Measurements from ENCODE around the gene KPRP. TPM values are rescaled to one million over a fixed set of nuclear protein-coding genes. Genes with fewer than 3 reads are reported as not detected.

KPRP gene
- total RNA-seq, 1 experiment from 2014 or later, result not detected

DNA sequence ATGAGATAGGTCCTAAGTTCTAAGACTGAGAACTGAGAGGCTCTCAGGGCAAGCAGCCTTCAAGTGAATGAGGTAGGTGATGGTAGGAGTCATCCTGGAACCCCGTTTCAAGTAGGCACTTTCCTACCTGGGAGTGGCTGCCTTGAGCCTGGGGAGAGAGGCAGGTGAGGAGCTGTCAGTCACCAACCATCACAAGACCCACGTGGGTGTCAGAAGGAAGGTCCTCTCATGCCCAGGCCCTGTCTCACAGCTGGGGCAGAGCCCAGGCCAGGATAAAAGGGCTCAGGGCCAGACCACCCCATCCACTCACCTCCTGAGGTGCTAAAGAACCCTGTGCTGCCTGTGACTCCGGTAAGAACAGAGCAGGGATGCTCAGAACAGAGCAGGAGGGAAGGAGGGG lies 38.6 kb downstream of the KPRP start, which contains the start of gene LCE1D:
LCE1D (plus strand) TSS at position 301 of the 400 bp plus-strand sequence. CDS start 1,074 bp downstream, outside the sequence.
- Histone ChIP-seq H3K9me3 (replicated peaks) (no peaks in the 10 kb centered on the region), H3K36me3 (no peaks in the 10 kb centered on the region), H3K27me3 (replicated peaks) (peaks cover 4% of the 10 kb centered on the region; the same call in 1 of the 2 replicates), H3K27ac (no peak within 1 kb of the TSS), H3K4me1 (replicated peaks) (no peaks in the 10 kb centered on the region), H3K4me3 (no peak within 1 kb of the TSS)
- DNase-seq (ENCODE audit: low read depth in 1 of 2, low spot score in 2 of 2), result no peak

GRCh38 chr1:152801333-152801732 lies 43.5 kb downstream of the KPRP start:
- Histone ChIP-seq H3K36me3 (no peaks in the 10 kb centered on the region), H3K27ac (no peak overlapping the region), H3K4me1 (replicated peaks) (no peaks in the 10 kb centered on the region), H3K27me3 (replicated peaks) (no peaks in the 10 kb centered on the region), H3K4me3 (no peak overlapping the region), H3K9me3 (replicated peaks) (no peaks in the 10 kb centered on the region)
- DNase-seq (ENCODE audit: low read depth in 1 of 2, low spot score in 2 of 2), result no peak

DNA sequence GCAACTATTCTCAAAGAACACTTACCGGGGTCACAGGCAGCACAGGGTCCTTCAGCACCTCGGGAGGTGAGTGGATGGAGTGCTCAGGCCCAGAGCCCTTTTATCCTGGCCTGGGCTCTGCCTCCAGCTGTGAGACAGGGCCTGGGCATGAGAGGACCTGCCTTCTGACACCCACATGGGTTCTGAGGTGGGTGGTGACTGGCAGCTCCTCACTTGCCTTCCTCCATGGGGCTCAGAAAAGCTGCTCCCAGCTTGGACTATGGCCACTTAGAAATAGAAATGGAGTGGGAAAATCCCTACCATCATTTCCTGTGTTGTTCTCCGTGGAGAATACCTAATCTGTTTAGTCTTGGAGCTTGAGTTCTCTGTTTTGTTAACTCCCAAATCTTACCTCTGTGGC lies 48.8 kb downstream of the KPRP start, which contains the start of gene LCE1C:
LCE1C (minus strand) TSS at position 76 of the 400 bp plus-strand sequence. CDS start 1,173 bp downstream, outside the sequence.
- no peak within 1 kb of the TSS for H3K27ac ChIP-seq
- no peaks in the 10 kb centered on the region for H3K36me3 ChIP-seq
- H3K4me1 ChIP-seq (replicated peaks), result no peaks in the 10 kb centered on the region
- DNase-seq (ENCODE audit: low read depth in 1 of 2, low spot score in 2 of 2), result no peak
- no peaks in the 10 kb centered on the region; the same call in 1 of the 2 replicates for H3K27me3 ChIP-seq (replicated peaks)
- H3K9me3 ChIP-seq (replicated peaks), result no peaks in the 10 kb centered on the region
- no peak within 1 kb of the TSS for H3K4me3 ChIP-seq

DNA sequence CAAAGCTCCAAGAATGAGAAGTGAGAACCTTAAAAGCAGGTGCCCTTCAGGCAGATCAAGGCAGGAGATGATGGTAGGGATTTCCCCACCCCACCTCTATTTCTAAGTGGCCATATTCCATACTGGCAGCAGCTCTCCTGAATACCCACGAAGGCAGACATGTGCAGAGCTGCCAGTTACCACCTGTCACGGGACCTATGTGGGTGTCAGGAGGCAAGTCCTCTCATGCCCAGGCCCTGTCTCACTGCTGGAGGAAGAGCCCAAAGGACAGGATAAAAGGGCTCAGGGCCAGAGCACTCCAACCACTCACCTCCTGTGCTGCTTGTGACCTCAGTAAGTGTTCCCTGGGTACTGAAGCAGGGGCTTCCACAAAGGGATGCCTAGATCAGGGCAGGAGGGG lies 53.2 kb downstream of the KPRP start:
- no peaks in the 10 kb centered on the region for H3K9me3 ChIP-seq (replicated peaks)
- H3K27ac ChIP-seq, result no peak overlapping the region
- H3K4me3 ChIP-seq, result no peak overlapping the region
- no peaks in the 10 kb centered on the region for H3K4me1 ChIP-seq (replicated peaks)
- DNase-seq (ENCODE audit: low read depth in 1 of 2, low spot score in 2 of 2), result no peak
- H3K36me3 ChIP-seq, result no peaks in the 10 kb centered on the region
- peaks cover 3% of the 10 kb centered on the region; the same call in 1 of the 2 replicates for H3K27me3 ChIP-seq (replicated peaks)

Other genes starting within 250 kb of the KPRP start
- gene LCE5A, start 247.2 kb upstream of the KPRP start, total RNA-seq (2014; rRNA removed; shearing (Covaris generic)), result not detected in 2 replicates
- not detected in 2 replicates for gene CRCT1, start 243.5 kb upstream of the KPRP start, total RNA-seq (2014; rRNA removed; shearing (Covaris generic))
- gene LCE3E, start 191.2 kb upstream of the KPRP start, total RNA-seq (2014; rRNA removed; shearing (Covaris generic)), result not detected in 2 replicates
- gene LCE3D, start 177.5 kb upstream of the KPRP start, total RNA-seq (2014; rRNA removed; shearing (Covaris generic)), result not detected in 2 replicates
- not detected in 2 replicates for gene LCE3C, start 157.8 kb upstream of the KPRP start, total RNA-seq (2014; rRNA removed; shearing (Covaris generic))
- not detected in 2 replicates for gene LCE3B, start 144.2 kb upstream of the KPRP start, total RNA-seq (2014; rRNA removed; shearing (Covaris generic))
- gene LCE3A, start 134.9 kb upstream of the KPRP start, total RNA-seq (2014; rRNA removed; shearing (Covaris generic)), result not detected in 2 replicates
- gene LCE2D, start 94.6 kb upstream of the KPRP start, total RNA-seq (2014; rRNA removed; shearing (Covaris generic)), result not detected in 2 replicates
- gene LCE2C, start 82.7 kb upstream of the KPRP start, total RNA-seq (2014; rRNA removed; shearing (Covaris generic)), result not detected in 2 replicates
- gene LCE2B, start 71.9 kb upstream of the KPRP start, total RNA-seq (2014; rRNA removed; shearing (Covaris generic)), result not detected in 2 replicates
- not detected in 2 replicates for gene LCE2A, start 59.7 kb upstream of the KPRP start, total RNA-seq (2014; rRNA removed; shearing (Covaris generic))
- not detected in 2 replicates for gene LCE4A, start 49.9 kb upstream of the KPRP start, total RNA-seq (2014; rRNA removed; shearing (Covaris generic))
- not detected in 2 replicates for gene LCE1F, start 17.1 kb downstream of the KPRP start, total RNA-seq (2014; rRNA removed; shearing (Covaris generic))
- not detected in 2 replicates for gene LCE1E, start 28.2 kb downstream of the KPRP start, total RNA-seq (2014; rRNA removed; shearing (Covaris generic))
- not detected in 2 replicates for gene LCE1D, start 38.7 kb downstream of the KPRP start, total RNA-seq (2014; rRNA removed; shearing (Covaris generic))
- gene LCE1C, start 48.6 kb downstream of the KPRP start, total RNA-seq (2014; rRNA removed; shearing (Covaris generic)), result not detected in 2 replicates
- not detected in 2 replicates for gene LCE1B, start 53.9 kb downstream of the KPRP start, total RNA-seq (2014; rRNA removed; shearing (Covaris generic))
- not detected in 2 replicates for gene LCE1A, start 69.4 kb downstream of the KPRP start, total RNA-seq (2014; rRNA removed; shearing (Covaris generic))
- not detected in 2 replicates for gene LCE6A, start 84.8 kb downstream of the KPRP start, total RNA-seq (2014; rRNA removed; shearing (Covaris generic))
- gene LCE7A, start 102.0 kb downstream of the KPRP start, total RNA-seq (2014; rRNA removed; shearing (Covaris generic)), result not detected in 2 replicates
- not detected in 2 replicates for gene SMCP, start 120.3 kb downstream of the KPRP start, total RNA-seq (2014; rRNA removed; shearing (Covaris generic))
- not detected in 2 replicates for gene IVL, start 150.5 kb downstream of the KPRP start, total RNA-seq (2014; rRNA removed; shearing (Covaris generic))
- not detected in 2 replicates for gene SPRR5, start 189.2 kb downstream of the KPRP start, total RNA-seq (2014; rRNA removed; shearing (Covaris generic))
- not detected in 2 replicates for gene SPRR4, start 212.6 kb downstream of the KPRP start, total RNA-seq (2014; rRNA removed; shearing (Covaris generic))
- gene SPRR1A, start 226.1 kb downstream of the KPRP start, total RNA-seq (2014; rRNA removed; shearing (Covaris generic)), result not detected in 2 replicates
- not detected in 2 replicates for gene SPRR3, start 243.7 kb downstream of the KPRP start, total RNA-seq (2014; rRNA removed; shearing (Covaris generic))

Measured in SJSA1 (cell line).